Upper lobe of left lung (tissue), 4 donors: Measurements from ENCODE around the gene SMIM13.
A peak's percentile ranks its signal among the peaks of the same experiment; 100 is the strongest.

Experiments
- CTCF ChIP-seq, 6 experiments: fragments of 450-650 bp in 4 of 6; fragments of 200-600 bp in 2 of 6; sonication (generic) in 2 of 6; IDR thresholded peaks; one replicate each; pipeline ENCODE4 v1.5.1; 2016 to 2019; ENCODE audit warnings: antibody characterized with exemption in 6 of 6
- EP300 ChIP-seq, 4 donors: sonication (generic); formaldehyde crosslinking; IDR thresholded peaks; one replicate each; pipeline ENCODE4 v1.5.1; 2017; ENCODE audit warnings: antibody characterized with exemption in 4 of 4, control low read depth in 2 of 4
- POLR2AphosphoS5 ChIP-seq, 2 donors: sonication (generic); formaldehyde crosslinking; IDR thresholded peaks; one replicate each; pipeline ENCODE4 v1.5.1; 2017; ENCODE audit warnings: antibody characterized with exemption in 2 of 2

- peak; percentile 80 to 92 (median 91) for TF ChIP-seq CTCF (IDR thresholded peaks at IDR 0.05)
- peak; percentile 61 to 88 for TF ChIP-seq POLR2AphosphoS5 (IDR thresholded peaks at IDR 0.05)
- TF ChIP-seq EP300 (IDR thresholded peaks at IDR 0.05): no peak
Observed at GRCh38 chr6:11093626-11094410, at the start of gene SMIM13.
